HG03025 (cell line): ENCODE data around the gene TM4SF1.
"Not testable (repeated sequence)": the region's sequence is repeated elsewhere in the genome, so short reads cannot be mapped to it uniquely, and the experiment has no call there.

Experiments used
- ATAC-seq: cut with Tn5 transposase; IDR thresholded peaks from one replicate; pipeline ENCODE4 v1.9.1; 2021; ENCODE audit warnings: mild to moderate bottlenecking, moderate library complexity; ENCODE audit not compliant: unreplicated experiment, low FRiP score

The TM4SF1 gene

DNA sequence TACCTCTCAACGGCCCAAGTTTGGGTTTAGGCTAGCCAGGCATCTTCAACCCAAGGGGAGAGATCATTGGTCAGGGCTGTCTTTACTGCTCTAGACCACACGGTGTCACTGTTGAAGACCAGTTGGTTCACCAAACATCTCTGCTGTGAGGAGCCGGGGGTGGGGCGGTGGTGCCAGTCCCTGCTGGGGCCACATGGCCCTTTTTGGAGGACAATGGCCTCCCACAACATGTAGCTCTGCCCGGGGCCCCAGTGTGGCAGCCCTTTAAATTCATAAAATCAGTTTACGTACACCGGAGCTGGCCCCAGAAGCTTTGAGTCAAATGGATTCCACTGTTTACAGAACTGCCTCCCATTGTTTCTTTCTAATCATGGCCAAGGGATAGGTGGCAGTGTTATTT lies 24.9 kb downstream of the TM4SF1 start:
- ATAC-seq = peak; percentile 74

- no peak for ATAC-seq
Observed at GRCh38 chr3:149343951-149344350, 33.5 kb downstream of the TM4SF1 start.

DNA sequence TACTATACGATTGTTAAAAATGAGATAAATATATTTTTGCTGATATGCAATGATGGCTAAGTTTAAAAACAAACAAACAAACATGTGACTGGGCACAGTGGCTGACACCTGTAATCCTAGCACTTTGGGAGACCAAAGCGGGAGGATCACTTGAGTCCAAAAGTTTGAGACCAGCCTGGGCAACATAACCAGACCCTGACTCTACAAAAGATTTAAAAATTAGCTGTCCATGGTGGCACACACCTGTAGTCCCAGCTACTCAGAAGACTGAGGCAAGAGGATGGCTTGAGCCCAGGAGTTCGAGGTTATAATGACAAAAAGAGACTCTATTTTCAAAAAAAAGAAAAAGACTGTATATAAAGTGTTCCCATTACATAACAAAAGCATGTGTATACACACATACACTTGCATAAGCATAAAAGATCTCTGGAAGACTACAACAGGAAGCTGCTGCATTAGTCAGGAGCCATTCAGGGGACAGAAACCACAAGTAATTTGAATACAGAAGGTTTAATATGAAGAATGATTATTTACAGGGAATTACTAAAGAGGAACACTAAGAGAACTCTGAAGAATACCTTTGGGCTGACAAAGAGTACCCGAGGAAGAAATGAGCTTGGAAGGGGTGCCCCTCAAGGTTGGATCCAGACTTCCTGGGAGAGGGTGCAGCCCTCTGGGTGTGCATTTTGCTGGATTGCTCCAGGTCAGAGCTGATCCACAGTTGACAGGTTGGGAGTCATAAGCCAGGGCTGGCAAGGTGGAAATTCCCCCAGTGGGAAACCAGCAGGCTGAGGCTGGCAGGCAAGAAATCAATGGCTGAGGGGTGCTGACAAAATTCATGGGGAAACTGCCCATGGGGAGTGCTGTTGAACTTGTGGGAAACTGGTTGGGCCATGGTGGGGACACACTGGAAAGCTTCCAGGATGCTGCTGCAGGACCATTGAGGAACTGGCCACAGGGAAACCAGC lies 34.8 kb downstream of the TM4SF1 start:
- ATAC-seq = no peak

DNA sequence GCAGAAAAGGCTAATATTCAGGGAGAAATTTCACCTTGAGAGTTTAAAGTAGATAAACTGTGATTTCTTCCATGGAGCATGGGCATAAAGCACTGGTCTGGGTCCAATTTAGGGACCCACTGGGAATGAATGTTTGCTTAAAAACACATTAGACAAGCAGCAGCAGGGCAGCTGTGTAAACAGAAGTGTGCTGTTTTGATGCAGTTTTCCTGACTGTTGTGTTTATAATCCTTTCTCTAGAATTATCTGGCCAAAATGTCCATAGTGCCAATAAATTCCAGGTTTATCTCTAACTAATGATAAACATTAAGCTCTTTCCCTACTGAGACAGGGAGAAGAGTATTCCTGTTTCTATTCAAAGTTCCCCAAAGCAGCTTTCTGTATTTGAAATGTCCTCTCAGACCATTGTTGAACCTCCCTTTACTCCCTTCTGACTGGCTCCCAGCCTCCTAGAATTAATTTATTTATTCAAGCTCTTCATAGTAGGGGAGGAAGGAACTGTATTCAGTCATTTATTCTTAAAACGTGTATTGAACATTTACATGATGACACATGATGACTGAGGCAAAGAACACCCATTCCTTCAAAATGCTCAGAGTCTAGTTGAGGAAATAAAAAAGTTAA lies 37.0 kb downstream of the TM4SF1 start:
- ATAC-seq = no peak

DNA sequence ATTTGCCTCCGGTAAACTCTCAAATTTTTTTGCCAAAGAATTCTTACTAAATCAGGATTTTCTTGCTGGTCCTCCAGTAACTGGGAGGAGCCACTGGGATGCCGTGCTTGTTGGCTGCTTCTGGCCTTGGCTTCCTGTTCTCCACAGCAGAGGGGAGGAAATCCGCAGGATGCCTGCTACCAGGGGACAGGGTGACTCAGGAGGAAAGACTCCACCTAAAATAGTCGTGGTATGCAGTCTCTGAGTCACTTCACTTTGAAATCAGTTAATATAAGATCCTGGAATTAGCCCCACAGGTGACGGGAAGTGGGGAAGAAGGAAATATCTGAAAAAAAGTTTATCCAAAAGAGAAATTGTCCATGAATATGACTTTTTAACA lies 37.5 kb downstream of the TM4SF1 start:
- ATAC-seq = no peak

DNA sequence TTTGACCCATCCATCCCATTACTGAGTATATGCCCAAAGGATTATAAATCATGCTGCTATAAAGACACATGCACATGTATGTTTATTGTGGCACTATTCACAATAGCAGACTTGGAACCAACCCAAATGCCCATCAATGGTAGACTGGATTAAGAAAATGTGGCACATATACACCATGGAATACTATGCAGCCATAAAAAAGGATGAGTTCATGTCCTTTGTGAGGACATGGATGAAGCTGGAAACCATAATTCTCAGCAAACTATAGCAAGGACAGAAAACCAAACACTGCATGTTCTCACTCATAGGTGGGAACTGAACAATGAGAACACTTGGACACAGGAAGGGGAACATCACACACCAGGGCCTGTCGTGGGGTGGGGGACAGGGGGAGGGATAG lies 40.0 kb downstream of the TM4SF1 start:
- ATAC-seq = not testable (repeated sequence)

DNA sequence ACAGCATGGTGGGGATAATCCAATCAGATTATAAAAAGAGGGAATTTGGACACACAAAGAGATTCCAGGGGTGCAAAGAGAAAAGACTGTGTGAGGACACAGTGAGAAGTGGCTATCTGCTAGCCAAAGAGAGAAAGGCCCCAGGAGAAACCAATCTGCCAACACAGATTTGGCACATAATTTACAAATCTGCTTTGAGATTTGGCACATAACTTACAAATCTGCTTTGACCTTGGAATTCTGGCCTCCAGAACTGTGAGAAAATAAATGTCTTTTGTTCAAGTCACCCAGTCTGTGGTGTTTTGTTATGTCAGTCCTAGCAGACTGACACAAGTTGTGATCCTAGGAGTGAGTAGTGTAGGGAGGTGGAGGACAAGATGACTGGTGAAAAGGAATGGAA lies 40.5 kb downstream of the TM4SF1 start:
- no peak for ATAC-seq

GRCh38 chr3:149333176-149333859 lies 44.1 kb downstream of the TM4SF1 start, which contains the start of gene TM4SF18:
TM4SF18 (minus strand) TSS chr3:149333636; CDS start chr3:149333382, 254 bp downstream.
- ATAC-seq = no peak

DNA sequence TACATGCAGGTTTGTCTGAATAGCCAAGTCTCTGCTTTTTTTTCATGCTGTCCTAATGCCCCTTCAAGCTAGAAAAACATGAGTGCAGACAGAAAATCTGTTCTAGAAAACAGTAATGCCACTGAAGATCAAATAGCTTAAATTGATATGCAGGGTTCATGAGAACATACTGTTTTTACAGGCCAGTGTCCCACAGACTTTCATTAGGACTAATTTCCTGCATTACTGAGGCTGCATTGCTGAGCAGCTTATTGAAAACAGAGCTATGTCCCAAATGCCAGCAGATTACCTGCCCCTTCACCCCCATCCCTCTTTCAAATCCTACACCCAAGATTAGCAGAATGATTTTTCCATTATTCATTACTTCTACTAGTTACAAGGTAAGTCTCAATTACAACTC lies 44.7 kb downstream of the TM4SF1 start:
- ATAC-seq = no peak

DNA sequence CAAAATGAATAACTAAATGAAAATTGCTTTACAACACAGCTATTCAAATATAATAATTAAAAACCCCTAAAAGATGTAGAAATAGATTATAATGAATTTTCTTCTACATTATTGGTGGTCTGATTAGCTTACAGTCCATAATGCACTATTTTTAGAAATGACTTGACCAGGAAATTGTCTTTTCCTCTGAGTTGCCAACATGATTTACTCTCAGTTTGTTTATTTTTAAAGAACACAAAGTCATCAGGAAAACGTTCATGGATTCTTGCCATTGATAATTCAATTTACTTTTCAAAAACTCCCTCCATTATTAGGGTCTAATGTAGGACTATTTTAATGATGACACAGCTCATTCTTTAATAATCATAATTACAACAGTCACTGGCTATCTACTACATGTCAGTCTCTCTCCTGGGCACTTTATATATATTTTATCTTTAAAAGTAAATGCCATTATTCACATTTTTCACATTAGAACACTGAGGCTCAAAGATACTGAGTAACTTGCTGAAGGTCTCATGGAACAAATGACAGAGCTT lies 45.2 kb downstream of the TM4SF1 start:
- no peak for ATAC-seq

DNA sequence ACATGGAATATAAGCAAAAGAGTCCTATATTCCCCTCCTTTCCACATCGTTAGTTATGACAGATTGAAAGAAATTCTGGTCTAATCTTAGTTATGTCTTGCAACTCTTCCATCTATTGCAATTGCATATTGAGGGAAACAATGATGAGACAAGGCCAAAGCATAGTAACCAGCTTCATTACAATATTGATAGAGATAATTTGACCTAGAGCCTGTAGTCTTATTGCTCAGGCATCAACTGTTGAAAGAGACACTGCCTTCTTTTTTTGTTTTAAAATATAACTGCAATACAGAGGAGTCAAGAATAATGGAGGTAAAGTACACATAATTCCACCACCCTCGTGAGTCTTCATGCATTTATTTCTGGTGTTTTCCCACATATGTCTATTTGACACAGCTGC lies 46.1 kb downstream of the TM4SF1 start:
- ATAC-seq = no peak

DNA sequence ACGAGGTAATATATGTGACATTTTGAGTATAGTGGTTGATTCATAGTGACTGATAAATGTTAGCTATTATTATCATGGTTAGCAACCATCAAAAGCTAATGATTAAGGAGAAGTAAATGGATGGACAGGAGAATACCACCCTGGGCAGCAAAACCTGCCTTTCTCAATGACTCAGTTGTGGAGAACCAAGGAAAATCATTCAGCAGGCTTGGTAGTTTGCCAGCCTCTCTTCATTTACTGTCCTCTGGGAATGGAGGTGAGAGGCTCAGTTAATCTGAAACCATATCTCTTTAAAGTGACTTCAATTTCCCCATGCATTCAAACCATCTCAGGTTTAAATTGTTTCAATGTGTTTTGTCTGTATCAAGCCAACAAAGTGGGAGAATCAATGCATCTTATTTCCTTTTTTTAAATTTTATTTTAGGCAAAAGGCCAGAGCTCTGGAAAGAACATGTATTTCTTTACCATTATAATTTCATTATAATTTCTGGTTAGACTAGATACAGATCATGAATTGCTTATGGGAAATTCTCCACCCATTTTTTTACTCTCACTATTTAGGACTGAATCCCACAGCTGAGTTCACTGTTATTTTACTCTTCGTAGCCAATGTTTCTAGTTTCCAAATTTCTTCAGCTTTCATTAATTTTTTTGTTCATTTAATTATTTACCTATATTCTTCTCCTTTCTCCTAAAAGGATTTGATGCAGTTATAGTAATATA lies 46.7 kb downstream of the TM4SF1 start:
- ATAC-seq = no peak

GRCh38 chr3:149327156-149327555 lies 50.3 kb downstream of the TM4SF1 start:
- no peak for ATAC-seq

DNA sequence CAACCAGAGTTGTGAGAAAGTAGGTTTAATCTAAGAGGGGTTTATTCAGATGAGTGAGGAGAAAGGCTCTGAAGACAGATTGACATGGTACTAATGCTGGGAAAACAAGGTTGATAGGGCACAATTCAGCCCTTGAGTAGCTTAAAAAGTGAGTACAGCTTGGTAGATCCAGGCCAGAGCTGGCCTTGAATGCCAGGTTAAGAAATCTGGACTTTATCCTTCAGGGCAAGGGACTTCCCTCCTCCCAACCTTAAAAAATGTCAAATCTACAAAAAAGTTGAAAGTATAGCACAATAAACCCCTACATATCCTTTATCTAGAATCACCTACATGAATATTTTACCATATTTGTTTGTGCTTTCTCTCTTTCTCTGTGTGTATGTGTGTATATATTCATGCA lies 51.9 kb downstream of the TM4SF1 start:
- ATAC-seq = no peak

DNA sequence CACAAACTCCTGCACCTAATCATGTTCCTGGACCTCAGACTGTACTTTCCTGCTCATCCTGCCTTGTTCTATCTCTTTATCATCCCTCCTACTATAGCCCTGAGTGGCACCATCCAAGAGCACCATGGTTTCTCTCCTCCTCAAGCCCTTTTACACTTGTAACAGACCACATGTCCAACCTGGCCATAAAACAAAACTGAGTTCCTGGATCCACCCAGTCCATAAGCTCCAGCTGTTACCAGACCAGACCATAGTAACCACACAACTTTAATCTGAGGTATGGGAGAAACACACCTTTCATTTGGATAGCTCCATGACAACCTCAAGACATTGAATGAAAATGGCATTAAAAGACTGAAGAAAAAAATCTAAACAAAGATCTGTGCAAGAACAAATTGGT lies 53.1 kb downstream of the TM4SF1 start:
- no peak for ATAC-seq

- no peak for ATAC-seq
Observed at GRCh38 chr3:149321640-149322039, 55.8 kb downstream of the TM4SF1 start.

DNA sequence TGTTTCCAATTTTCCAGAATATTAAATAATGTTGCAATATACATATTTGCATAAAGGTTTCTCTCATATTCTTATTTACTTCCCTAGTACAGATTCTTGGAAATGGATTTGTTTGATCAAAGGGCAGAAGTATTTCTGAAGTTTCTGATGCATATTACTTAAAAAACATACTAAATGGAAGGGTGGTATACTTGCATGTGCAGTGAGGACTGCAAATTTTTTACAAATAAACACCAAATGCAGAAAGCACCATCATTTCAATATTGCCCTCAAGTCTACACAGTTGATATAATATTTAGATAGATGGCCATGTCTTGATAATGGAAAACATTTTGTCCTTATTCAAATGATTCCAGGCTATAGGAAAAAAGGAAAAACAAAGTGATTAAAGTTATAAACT lies 56.3 kb downstream of the TM4SF1 start:
- no peak for ATAC-seq

DNA sequence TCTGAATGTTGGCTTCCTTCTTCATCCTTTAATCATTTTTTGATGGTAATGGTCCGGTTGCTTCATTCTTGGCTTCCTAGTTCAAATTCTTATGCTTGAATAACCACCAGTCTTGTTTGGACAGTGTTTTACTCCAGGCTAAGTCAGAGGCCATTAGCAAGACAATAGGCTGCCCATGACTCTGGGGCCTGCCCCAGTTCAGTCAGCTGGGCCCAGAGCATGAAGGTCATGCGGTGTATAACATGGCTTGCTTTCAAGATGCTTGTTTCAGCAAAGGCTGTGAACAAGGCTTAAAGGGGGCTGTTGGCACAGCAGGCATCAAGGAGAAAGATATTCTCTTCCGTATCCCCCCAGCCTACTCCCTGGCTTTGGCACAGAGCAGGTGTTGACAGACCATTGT lies 57.7 kb downstream of the TM4SF1 start:
- no peak for ATAC-seq
